HUDEP-2 (cell line): Measurements from ENCODE around the gene CYB5A.

ENCODE experiments used
- DNase-seq, 76 experiments: peaks; one replicate each; lab custom pipeline; 2025; ENCODE audit not compliant: unreplicated experiment in 76 of 76; lab: John Stamatoyannopoulos, UW

Gene CYB5A

DNA sequence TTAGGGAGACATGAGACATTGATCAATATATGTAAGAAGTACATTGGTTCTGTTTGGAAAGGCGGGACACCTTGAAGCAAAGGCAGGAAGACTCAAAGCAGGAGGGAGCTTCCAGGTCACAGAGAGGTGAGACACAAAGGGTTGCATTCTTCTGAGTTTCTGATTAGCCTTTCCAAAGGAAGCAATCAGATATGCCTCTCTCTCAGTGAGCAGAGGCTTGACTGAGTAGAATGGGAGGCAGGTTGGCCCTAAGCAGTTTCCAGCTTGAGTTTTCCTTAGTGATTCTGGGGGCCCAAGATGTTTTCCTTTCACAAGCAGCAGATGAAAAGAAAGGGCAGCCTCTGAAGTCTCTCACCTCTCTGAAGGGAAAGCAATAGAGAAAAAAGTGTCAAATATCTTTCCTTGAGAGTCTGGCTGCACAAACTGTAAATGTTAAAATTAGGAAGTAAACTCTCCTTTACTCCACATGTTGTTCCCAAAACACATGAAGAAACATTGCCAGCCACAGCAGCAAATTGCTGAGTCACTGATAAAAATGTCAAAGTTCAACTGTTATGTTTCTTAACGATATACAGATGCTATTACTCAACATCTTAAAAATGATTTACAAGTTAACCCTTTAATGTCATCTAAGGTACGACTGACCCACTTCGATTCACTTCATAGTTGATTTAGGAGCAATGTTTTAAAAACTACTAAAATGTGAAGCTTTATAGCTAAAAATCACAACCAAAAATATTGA lies 40.3 kb downstream of the CYB5A start:
- DNase-seq: peak in 10 of 76 experiments; percentile 10 to 48 (median 24)

DNA sequence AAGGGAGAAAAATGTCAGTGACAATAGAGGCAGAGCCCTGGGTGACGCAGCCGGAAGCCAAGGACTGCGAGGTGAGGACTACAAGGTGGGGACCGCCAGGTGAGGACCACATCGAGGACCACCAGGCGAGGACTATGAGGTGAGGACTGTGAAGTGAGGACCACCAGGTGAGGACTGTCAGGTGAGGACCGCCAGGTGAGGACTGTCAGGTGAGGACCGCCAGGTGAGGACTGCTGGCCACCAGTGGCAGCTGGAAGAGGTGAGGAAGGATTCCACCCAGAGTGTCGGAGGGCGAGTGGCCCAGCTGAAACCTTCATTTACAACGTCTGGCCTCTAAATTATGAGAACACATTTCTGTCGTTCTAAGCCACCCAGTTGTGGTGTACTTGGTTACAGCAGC lies 41.6 kb downstream of the CYB5A start:
- DNase-seq: no peak

DNA sequence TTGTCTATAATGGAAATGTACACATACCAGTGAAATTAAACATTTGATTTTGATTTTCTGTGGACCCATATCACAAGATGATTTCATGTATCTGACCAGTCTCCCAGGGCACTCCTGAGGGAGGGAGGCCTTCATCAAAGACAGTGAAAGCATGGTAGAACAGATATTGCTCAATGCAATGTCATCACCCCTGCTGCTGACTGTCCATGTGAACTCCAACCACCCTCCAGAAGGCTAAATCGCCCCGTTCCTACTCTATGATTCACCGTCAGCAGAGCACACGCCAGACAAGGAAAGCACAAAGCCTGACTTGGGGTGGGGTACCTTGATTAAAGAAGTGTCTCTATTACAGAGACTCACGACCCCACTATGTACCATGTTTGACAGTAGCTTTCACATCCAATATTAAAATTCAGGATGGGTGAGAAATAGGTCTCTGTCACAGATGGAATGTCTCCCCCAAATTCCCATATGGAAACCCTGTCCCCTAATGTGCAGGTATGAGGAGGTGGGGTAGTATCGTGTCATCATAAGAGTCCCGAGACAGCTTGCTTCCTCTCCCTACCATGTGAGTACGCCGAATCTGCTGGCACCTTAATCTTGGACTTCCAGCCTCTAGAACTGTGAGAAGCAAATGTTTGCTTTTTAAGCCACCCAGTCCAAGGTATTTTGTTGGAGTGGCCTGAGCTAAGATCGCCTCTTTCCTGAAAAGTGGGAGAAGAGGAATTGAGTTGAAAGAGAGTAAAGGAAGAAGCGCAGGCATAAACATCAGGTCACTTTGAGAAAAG lies 42.4 kb downstream of the CYB5A start:
- no peak for DNase-seq

DNA sequence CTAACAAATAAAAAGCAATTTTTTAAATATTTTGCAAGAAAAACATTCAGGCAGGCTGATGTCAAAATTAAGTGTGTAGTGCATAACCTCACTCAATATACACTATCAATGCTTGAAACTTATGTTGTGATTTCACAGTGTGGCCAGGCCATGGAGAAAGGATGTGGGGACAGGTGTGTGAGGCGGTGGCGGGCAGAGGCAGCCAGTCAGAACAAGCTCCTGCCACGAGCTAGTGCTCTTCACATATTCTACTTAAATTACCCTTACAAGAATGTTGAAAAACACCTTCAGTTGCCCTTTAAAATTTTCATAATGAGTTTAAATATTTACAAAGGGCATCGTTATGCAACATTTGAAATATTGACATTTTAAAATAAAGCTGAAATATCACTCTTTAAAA lies 43.2 kb downstream of the CYB5A start:
- DNase-seq: no peak

DNA sequence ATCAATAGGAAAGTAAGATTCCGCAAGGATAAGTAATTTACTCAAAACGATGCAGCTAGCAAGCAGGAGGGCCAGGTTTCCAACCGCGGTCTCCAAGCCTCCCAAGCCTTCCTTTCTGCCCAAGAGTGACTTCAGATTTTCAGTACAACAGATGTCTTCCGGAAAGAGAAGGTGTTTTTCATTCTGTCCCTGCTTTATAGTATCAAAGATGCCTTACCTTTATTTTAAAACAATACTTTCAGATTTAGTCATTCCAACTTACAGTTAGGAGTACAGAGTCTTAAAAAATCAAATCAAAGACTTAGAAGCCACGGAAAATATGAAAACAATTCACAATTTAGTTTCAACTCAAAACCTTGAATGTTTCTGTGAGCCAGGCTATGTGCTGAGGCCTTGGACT lies 43.6 kb downstream of the CYB5A start:
- DNase-seq: no peak

DNA sequence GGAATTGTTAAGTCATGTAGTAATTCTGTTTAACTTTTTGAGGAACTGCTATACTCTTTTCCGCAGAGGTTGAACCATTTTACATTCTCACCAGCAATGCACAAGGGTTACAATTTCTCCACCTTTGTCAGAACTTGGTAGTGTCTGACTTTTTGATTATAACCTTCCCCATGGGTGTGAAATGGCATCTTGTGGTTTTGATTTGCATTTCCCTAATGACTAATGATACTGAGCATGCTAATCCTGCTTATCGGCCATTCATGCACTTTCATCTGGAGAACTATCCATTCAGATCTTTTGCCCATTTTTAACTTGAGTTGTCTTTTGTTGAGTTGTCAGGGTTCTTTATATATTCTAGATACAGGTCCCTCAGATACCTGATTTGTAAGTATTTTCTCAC lies 47.2 kb downstream of the CYB5A start:
- DNase-seq: no peak

DNA sequence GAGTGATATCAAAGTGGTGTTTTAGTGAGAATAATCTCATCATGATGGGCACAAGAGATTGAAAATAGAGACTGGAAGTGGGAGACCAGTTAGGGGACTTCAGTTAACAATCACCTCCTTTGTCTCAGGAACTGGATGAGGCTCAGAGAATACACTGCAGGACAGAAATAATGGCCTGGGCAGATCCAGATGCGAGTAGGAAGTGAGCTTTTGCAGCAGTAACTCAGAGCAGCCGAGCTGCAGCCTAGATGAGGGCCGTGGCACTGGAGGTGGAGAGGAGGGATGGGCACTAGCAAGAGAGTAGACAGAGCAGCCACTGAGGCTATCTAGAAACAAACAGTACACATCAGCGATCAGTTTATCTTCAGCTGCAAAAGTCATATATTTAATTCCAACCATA lies 48.6 kb downstream of the CYB5A start:
- peak in 28 of 76 experiments; percentile 9 to 81 (median 40) for DNase-seq

DNA sequence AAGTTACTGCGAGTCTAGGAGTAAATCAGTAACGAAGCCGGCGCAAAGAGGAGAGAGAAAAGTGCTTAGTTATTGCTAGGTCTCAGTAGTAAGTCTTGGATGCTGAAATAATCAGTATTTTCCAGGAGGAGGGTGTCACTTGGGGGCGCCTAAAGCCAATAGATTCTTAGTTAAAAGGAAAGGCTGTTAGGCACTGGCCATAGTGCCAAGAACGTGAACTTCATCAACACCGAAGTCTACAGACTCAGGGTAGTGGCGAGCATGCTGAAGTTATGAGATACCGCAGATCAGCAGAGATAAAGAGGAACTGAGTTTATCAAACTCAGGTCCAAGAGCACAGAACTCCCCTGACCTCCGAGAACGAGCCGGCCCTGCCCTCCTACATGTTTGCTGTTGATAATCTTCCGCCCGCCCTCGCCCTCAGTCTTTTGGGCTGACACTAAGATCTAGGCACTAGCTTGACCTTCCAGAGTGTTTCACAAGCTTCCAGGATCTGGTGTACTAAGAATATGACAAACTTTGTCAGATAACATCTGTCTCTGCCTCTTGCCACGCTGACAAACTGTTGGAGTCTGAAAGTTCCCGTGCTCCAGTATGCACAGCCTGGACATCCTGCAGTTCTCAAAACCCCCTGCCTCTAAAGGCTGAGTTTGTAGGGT lies 49.2 kb downstream of the CYB5A start:
- peak; percentile 60 to 100 (median 95) for DNase-seq

DNA sequence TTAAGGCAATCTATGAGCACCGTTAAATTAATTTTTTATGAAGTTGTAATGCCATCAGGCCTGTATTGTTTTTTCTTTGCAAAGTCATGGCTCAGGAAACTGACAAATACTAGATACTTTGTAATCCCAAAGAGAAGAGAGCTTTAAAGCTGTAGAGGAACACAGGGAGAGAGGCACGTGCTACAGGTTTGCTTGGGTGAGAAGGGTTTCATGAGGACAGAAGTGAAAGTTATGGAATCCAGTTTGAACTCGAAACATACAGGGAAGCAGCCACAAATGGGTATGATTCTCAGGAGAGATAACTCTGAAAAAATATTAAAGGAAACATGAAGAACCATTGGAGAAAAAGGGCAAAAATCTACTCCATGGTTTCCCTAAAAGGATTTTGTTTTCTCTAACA lies 49.8 kb downstream of the CYB5A start:
- DNase-seq: peak in 3 of 76 experiments; percentile 9 to 68 (median 34)

DNA sequence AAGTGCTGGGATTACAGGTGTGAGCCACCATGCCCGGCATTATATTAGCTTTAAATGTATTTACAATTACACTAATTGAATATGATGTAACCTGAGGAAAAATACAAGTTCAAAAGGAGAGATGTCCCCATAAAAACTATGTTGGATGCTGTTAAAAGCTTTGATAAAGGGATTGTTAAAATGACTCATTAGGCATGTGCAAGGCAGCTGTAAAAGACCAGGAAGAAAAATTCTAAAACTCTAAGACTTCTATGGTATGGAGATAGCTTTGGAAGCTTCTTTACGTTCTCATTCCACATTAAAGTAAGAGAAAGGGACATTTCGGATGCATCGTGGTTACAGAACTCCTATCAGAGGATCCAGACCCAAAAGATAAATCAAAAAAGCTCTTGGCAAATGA lies 50.3 kb downstream of the CYB5A start:
- no peak for DNase-seq

DNA sequence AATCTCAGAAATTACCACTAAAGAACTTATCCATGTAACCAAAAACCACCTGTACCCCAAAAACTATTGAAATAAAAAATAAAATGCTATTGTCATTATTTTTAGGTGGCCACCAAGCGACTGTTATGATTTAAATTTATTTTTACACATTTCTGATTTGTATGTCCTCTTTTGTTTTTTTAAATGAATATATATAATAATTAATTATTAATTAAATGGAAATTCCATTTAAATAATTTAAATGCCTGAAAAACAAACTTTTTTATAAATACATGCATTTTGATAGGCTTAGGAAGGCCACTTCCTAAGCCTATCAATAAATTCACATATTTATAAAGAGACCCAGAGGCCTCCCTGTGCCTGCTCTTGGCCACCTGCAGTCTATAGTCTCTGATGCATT lies 52.2 kb downstream of the CYB5A start:
- DNase-seq: no peak

DNA sequence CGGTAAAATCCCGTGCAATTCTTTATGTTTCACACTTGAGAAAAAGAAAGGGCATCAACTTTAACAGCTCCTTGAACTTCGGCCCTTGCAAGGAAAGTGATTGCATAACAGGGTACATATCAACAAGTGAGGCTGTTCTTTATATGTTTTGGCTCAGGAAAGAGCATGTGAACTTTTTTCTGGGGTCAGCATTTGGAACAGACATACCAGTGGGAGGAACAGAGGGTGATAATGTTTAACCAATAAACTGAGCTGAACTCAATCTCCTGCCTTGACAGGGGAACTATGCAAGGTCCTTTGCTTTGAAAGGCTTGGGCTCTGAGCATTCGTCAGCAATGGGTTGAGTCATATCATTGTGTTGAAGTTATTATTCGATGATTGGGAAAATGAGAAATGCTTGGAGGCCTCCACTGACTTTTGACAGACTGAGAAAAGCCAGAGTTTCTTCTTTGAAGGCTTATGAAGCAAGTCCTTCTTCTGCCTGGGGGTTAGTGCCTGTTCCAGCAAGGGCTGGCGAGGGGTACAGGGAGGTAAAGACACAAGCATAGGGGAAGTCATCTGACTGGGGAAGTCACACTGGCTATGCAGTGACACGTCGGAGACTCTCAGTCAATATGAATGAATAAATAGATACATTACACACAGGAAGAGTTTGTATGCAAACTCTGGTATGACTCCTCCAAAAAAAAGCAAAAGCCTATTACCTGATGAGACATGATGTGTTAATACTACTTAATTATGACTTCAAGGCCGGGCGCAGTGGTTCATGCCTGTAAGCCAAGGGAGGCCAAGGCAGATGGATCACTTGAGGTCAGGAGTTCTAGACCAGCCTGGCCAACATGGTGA lies 57.2 kb downstream of the CYB5A start:
- DNase-seq: no peak

DNA sequence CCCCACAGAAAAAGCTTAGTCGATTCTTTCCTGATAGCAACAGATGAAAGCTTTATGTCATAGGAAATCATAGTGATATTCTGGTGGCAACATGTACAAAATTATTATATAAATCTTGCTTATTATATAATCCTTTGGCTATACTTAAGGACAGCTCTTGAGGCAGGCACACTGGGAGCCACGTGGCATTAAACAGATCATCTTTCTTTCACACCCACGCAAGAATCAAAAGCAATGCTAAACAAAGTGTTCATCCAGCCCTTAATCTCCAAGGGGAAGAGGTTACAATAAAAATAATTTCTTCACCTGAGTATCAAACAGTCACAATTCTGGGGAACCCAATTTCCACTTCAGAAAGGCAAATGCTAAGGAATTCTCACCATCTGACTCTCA lies 57.8 kb downstream of the CYB5A start:
- no peak for DNase-seq

DNA sequence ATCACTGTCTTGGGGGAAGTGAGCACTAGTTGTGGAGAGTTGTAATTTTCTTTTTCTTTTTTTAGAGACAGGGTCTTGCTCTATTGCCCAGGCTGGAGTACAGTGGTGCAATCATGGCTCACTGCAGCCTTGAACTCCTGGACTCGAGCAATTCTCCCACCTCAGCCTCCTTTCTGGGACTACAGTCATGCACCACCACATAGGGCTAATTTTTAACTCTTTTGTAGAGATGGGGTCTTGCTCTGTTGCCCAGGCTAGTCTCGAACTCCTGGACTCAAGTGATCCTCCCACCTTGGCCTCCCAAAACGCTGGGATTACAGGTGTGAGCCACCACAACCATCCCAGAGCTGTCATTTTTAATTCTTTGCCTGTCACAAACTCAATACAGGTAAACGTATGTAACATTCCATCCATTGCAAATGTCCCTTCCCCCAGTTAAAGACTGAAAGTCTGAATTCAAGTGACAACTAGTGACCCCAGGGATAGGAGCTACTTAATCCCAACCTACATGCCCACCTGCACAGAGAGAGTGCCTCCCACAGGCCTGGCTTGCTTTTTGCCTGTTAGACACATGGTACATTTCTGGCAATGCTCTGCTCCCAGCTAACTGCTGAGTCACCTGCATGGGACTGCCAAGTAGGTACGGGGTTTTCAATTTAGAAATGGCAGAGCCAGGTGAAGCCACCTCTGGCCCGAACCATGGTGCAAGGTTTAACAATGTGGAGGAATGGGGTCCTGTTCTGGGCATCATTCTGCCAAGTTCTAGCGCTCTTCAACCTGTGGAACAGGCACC lies 60.6 kb downstream of the CYB5A start:
- DNase-seq: no peak

DNA sequence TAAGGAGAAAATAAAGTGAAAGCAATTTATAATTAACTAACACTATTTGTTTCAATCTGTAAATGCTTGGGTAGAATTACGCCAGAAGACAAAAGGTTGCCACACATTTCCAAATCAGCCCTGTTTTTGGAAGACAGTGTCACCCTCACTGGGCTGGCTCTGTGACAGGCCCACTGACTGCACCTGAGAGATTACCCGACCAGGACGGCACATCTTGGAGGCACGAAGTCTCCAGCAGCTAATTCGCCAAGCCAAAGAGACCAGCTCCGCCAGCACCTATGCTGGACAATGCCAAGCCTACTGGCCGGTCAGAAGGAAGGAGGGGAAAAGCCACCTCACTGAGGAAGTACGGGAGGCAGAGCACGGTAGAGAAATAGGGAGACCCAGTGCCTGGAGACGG lies 61.9 kb downstream of the CYB5A start:
- DNase-seq: no peak

DNA sequence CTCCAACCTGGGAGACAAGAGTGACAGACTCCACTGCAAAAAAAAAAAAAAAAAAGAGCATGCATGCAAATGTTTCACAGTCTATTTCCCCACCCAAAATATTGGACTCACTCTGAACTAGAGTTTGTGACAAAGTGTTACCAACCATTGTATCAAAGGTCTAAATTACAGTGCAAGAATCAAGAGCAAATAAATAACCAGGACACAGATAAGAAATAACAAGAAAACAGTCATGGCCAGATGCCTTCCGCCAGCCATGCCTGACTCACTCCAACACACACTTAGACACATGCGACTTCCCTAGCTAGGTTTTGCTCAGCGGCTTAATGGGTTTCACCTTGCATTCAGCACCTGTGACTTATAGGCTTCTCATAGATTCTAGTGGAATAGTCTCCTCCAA lies 62.8 kb downstream of the CYB5A start:
- no peak for DNase-seq

DNA sequence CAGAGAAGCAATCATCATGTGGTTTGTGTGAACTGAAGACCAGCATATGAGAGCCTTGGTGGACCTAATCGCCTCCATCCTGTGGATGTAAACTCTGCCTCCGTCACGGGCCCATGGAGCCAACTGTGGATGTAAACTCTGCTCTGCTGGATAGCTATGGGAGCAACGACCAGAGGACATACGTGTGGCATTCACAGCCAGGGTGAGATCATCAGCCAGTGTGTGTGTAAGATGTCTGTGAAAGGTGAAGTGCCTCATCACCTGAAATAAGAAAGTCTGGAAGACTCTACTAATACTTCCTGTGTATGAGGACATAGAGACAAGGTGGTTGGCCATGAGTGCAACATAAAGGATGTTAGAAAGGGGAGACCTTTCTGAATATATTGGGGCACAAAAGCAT lies 63.5 kb downstream of the CYB5A start:
- no peak for DNase-seq

DNA sequence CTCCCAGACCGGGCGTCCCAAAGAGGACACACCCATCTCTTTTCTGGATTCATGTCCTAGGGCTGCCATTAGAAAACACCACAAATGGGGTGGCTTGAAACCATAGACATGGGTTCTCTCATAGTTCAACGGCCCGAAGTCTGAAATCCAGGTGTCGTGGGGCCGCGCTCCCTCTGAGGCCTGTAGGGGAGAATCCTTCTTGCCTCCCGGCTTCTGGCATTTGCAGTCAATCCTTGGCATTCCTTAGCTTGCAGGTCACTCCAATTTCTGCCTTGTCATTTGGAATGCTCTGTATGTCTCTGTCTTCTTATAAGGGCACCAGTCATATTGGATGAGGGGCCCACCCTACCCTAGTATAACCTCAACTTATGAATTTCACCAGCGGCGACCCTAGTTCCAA lies 65.1 kb downstream of the CYB5A start:
- DNase-seq: no peak

DNA sequence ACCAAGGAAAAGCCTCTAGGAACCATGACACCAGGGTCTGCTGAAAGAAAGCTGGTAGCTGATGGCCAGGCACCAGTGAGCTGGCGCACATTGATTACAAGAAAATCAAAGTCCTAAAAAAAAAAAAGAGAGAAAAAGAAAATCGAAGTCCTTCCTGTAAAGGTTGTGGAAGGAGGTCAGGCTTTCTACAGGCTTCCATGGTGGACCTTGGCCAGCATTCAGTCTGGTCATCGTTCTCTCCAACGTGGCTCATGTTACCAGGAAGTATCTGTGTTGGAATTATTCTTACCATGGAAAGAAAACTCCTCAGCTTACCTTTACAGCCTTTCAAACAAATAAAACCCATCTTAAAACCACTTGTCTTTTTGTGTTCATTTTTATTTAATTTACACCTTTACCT lies 65.6 kb downstream of the CYB5A start:
- DNase-seq: no peak
